SK-MEL-5 (cell line): ENCODE data around the gene CWC25. TPM values are rescaled to one million over a fixed set of nuclear protein-coding genes. Genes with fewer than 3 reads are reported as not detected.
"Not testable (repeated sequence)": the region's sequence is repeated elsewhere in the genome, so short reads cannot be mapped to it uniquely, and the experiment has no call there.

Experiments
- DNase-seq: peaks from one replicate; pipeline ENCODE4 v3.0.0-alpha.2; 2016; ENCODE audit warnings: low read depth, low spot score
- in situ Hi-C: cut with HindIII; loops from 2 replicates; pipeline ENCODE4 v1.10.0; 2016; ENCODE audit warnings: low sequenced_read_pairs, high pct_unique_total_duplicates, low pct_unique_long_range_greater_than_20kb
- total RNA-seq: library from RNA; depleted of rRNA; stranded (reverse); fragments of >200 nt; shearing (Covaris generic); gene quantifications from 2 replicates; pipeline ENCODE4 v1.2.3, GENCODE V29; 2014

Gene CWC25
- total RNA-seq, 1 experiment from 2014 or later = 10.1 TPM

- DNase-seq = no peak
- in situ Hi-C loops = no loop called here
Measured at GRCh38 chr17:38796451-38797157, 28.5 kb downstream of the CWC25 start.

- in situ Hi-C loops = no loop called here
- no peak for DNase-seq
Measured at GRCh38 chr17:38794221-38794620, 30.9 kb downstream of the CWC25 start.

- in situ Hi-C loops = no loop called here
- no peak for DNase-seq
Measured at GRCh38 chr17:38791162-38791561, 34.0 kb downstream of the CWC25 start.

GRCh38 chr17:38790148-38790707 lies 34.9 kb downstream of the CWC25 start:
- in situ Hi-C loops, DNase-seq: not testable (repeated sequence)

GRCh38 chr17:38789185-38789584 lies 35.9 kb downstream of the CWC25 start:
- in situ Hi-C loops = no loop called here
- DNase-seq = no peak

GRCh38 chr17:38787999-38788398 lies 37.1 kb downstream of the CWC25 start:
- DNase-seq, in situ Hi-C loops: not testable (repeated sequence)

GRCh38 chr17:38786372-38786771 lies 38.7 kb downstream of the CWC25 start:
- in situ Hi-C loops = no loop called here
- DNase-seq = no peak

GRCh38 chr17:38783227-38783626 lies 41.9 kb downstream of the CWC25 start:
- in situ Hi-C loops = no loop called here
- DNase-seq = no peak

- in situ Hi-C loops = no loop called here
- DNase-seq = no peak
Measured at GRCh38 chr17:38779965-38780752, 45.0 kb downstream of the CWC25 start.

GRCh38 chr17:38777641-38778250 lies 47.4 kb downstream of the CWC25 start:
- in situ Hi-C loops = no loop called here
- DNase-seq = no peak

- in situ Hi-C loops = no loop called here
- no peak for DNase-seq
Measured at GRCh38 chr17:38773258-38773657, 51.9 kb downstream of the CWC25 start.

GRCh38 chr17:38768417-38768816 lies 56.7 kb downstream of the CWC25 start:
- DNase-seq = no peak
- in situ Hi-C loops = no loop called here

GRCh38 chr17:38766341-38766740 lies 58.8 kb downstream of the CWC25 start:
- in situ Hi-C loops = no loop called here
- DNase-seq = no peak

- in situ Hi-C loops = no loop called here
- no peak for DNase-seq
Measured at GRCh38 chr17:38762231-38762630, 62.9 kb downstream of the CWC25 start.

GRCh38 chr17:38761612-38762011 lies 63.5 kb downstream of the CWC25 start:
- DNase-seq = peak; percentile 65
- in situ Hi-C loops = no loop called here

GRCh38 chr17:38753071-38753506 lies 72.0 kb downstream of the CWC25 start:
- in situ Hi-C loops = no loop called here

GRCh38 chr17:38752308-38753070 lies 72.6 kb downstream of the CWC25 start, which contains the start of gene PSMB3:
TSS of gene PSMB3 (plus strand) at chr17:38752741. CDS start at chr17:38752827, 86 bp downstream.
- DNase-seq = peak; percentile 100
- in situ Hi-C loops = no loop called here

More at GRCh38 chr17:38753071-38753506, 72.0 kb downstream of the CWC25 start:
- DNase-seq = no peak
